GM21390 (cell line): ENCODE results near the gene METTL2A.
A peak's percentile ranks its signal among the peaks of the same experiment; 100 is the strongest.
"Not testable (repeated sequence)": the region's sequence is repeated elsewhere in the genome, so short reads cannot be mapped to it uniquely, and the experiment has no call there.

Experiments used
- ATAC-seq: cut with Tn5 transposase; IDR thresholded peaks from one replicate; pipeline ENCODE4 v1.9.1; 2021; ENCODE audit not compliant: unreplicated experiment

METTL2A gene

GRCh38 chr17:62423647-62424461, at the start of gene METTL2A:
Gene METTL2A, plus strand, starts transcription at chr17:62423897. Its CDS starts 6 bp downstream, at chr17:62423903.
- peak; percentile 93 for ATAC-seq

GRCh38 chr17:62380253-62380652, 43.4 kb upstream of the METTL2A start, which contains the start of gene EFCAB3:
Gene EFCAB3, plus strand, starts transcription at chr17:62380553. Its CDS starts 2,427 bp downstream, at chr17:62382980.
- ATAC-seq: no peak

- no peak for ATAC-seq
These were observed 42.1 kb upstream of the METTL2A start for GRCh38 chr17:62381561-62381960.

GRCh38 chr17:62388856-62389255, 34.8 kb upstream of the METTL2A start:
- no peak for ATAC-seq

GRCh38 chr17:62392908-62393307, 30.8 kb upstream of the METTL2A start:
- no peak for ATAC-seq

- ATAC-seq: no peak
These were observed 24.8 kb upstream of the METTL2A start for GRCh38 chr17:62398891-62399290.

- ATAC-seq: no peak
These were observed 18.2 kb upstream of the METTL2A start for GRCh38 chr17:62405451-62405850.

- not testable (repeated sequence) for ATAC-seq
These were observed 10.6 kb upstream of the METTL2A start for GRCh38 chr17:62413090-62413489.

GRCh38 chr17:62426214-62426613, 2.5 kb downstream of the METTL2A start:
- not testable (repeated sequence) for ATAC-seq

- ATAC-seq: not testable (repeated sequence)
These were observed 11.6 kb downstream of the METTL2A start for GRCh38 chr17:62435251-62435650.

GRCh38 chr17:62441181-62441580, 17.5 kb downstream of the METTL2A start:
- not testable (repeated sequence) for ATAC-seq

GRCh38 chr17:62444063-62444462, 20.4 kb downstream of the METTL2A start:
- ATAC-seq: no peak

- not testable (repeated sequence) for ATAC-seq
These were observed 22.1 kb downstream of the METTL2A start for GRCh38 chr17:62445791-62446190.

GRCh38 chr17:62452195-62452594, 28.5 kb downstream of the METTL2A start:
- ATAC-seq: not testable (repeated sequence)

- not testable (repeated sequence) for ATAC-seq
These were observed 29.3 kb downstream of the METTL2A start for GRCh38 chr17:62453041-62453440.

GRCh38 chr17:62453656-62454055, 30.0 kb downstream of the METTL2A start:
- peak; percentile 33 for ATAC-seq

- peak; percentile 70 for ATAC-seq
These were observed 30.4 kb downstream of the METTL2A start for GRCh38 chr17:62454111-62454510.

- no peak for ATAC-seq
These were observed 32.3 kb downstream of the METTL2A start for GRCh38 chr17:62456016-62456415.

GRCh38 chr17:62458483-62458882, 34.8 kb downstream of the METTL2A start:
- not testable (repeated sequence) for ATAC-seq

- ATAC-seq: not testable (repeated sequence)
These were observed 40.7 kb downstream of the METTL2A start for GRCh38 chr17:62464422-62464821.

- not testable (repeated sequence) for ATAC-seq
These were observed 41.6 kb downstream of the METTL2A start for GRCh38 chr17:62465271-62465670.

- ATAC-seq: not testable (repeated sequence)
These were observed 47.1 kb downstream of the METTL2A start for GRCh38 chr17:62470666-62471379.
